CD1c-positive myeloid dendritic cell (primary cell): Measurements from ENCODE around the gene DHCR7.

Experiments used
- DNase-seq: peaks from one replicate; pipeline ENCODE4 v3.0.0-alpha.2; 2016; ENCODE audit errors: extremely low spot score

Gene DHCR7, protein sequence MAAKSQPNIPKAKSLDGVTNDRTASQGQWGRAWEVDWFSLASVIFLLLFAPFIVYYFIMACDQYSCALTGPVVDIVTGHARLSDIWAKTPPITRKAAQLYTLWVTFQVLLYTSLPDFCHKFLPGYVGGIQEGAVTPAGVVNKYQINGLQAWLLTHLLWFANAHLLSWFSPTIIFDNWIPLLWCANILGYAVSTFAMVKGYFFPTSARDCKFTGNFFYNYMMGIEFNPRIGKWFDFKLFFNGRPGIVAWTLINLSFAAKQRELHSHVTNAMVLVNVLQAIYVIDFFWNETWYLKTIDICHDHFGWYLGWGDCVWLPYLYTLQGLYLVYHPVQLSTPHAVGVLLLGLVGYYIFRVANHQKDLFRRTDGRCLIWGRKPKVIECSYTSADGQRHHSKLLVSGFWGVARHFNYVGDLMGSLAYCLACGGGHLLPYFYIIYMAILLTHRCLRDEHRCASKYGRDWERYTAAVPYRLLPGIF

DNA sequence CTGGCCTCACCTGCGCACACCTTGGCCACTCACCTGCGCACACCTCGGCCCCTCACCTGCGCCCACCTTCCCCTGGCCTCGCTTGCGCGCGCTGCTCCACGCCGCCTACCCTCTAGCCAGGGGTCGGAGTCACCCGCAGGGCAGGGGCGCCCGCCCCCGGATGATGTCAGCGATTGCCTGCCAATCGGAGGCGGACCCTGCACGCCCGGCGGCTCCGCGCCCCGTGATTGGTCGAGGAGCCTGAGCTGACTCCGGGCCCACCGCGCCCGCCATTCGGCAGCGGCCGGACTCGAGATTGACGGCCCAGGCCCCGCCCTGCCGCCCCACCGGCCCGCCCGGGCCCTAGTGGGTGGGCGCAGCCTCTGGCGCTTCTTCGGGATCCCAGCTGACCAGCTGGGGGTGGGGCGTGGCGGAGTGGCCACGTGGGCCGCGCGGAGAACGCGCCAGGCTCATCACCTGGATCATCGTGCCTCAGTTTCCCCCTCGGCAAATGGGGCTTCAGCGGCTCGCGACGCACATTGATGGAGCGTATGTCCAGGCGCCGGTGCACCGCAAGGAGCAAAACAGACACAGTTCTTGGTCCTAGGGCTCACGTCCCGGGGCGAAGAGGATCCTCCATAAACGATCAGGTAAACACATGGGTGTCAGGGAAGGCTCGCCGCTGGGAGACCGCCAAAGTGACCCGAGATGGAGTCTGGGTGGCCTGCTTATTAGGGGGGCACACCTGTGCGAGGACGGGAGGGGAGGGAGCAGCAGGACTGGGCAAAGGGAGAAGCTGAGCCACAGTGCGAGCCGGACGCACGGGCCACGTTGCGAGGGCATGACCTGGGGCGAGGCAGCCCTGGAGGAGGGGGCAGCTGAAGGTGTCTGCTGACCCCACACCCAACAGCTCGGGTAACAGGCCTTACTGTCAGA, at the start of gene DHCR7:
Gene DHCR7 (minus strand): TSS at position 137 of the 915 bp plus-strand sequence. CDS start 3,441 bp downstream, outside the sequence.
- peak; percentile 95 for DNase-seq

DNA sequence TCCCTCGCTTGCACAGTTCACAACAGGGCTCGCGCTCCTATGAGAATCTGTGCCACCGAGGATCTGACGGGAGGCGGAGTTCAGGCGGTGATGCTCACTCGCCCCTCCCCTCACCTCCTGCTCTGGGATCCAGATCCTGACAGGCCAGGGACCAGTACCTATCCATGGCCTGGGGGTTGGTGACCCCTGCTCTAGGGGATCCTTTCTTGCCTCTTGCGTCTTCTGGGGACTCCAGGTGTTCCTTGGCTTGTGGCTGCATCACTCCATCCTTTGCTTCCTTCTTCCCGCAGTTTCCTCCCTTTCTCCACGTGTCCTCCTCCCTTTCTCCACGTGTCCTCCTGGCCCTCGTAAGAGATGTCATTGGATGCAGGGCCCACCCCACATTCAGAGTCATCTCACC, 48.2 kb upstream of the DHCR7 start:
- no peak for DNase-seq

DNA sequence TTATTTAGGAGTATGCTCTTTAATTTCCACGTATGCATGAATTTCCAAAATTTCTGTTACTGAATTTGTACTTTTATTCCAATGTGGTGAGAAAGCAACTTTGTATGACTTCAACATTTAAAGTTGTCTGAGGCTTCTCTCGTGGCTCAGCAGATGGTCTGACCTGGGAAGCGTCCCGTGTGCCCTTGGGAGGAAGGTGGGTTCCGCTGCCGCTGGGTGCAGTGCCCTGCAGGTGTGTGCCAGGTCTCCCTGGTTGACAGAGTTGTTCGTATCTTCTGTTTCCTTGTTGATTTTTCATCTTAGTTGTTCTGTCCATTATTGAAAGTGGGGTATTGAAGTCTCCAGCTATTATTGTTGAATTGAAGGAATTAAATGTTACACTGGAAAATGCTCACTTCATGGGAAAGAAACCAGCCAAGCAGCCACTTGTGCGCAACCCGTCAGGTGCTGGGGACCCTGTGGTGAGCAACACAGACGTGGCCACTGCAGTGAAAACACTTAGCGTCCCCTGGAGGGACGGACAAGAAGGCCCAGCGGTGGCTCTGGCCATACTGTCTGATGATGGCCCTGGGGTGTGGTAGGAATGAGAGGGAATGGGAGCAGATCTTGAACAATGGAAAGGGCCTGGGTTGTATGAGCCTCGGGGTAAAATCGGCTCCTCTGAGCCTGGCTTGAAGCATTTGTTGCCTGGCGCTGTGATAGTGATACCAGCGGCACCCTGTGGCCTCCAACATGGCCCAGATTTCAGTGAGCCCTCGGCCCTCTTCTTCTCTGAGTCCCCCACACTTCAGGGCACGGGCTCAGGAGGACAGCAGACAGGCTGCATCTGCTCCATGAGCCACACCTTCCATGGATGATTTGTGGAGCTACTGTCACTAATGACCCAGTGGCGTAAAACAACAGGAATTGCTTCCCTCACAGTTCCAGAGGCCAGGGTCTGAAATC, 47.4 kb upstream of the DHCR7 start:
- DNase-seq, result no peak

DNA sequence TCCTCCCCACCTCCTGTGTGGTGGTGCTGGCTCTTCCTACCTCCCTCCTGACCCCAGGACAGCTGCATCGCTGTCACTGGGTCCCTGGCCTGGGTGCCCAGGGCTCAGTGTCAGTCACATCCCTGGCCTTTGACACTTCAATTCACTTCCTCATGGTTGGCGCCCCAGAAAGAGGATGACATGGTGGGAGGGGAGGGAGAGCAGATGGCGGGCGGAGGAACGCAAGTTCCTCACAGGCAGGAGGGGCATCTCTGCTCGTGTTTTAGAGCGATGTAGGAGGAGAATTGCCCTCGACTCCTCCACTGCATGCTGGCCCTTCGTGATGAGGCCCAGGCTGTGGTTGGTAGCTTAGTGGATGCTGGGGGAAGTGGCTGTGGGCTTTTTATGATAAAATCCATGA, 43.7 kb upstream of the DHCR7 start:
- no peak for DNase-seq

DNA sequence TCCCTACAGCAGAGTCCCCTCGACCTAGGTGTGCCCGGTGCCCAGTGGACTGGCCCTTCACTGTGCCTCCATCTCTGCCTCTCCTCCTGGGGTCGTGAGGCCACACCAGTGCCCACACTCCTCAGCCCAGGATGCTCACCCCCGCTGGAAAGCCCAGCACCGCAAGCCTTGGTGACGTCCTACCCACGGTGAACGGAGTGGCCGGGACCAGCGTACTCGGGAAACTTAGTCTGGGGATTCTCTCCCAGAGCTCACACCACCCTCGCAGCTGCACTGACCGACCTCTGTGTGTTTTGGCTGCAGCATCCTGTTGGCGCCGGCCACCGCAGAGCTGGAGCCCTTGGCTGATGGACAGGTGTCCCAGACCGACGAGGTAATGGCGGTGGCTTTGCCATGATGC, 43.3 kb upstream of the DHCR7 start:
- no peak for DNase-seq

DNA sequence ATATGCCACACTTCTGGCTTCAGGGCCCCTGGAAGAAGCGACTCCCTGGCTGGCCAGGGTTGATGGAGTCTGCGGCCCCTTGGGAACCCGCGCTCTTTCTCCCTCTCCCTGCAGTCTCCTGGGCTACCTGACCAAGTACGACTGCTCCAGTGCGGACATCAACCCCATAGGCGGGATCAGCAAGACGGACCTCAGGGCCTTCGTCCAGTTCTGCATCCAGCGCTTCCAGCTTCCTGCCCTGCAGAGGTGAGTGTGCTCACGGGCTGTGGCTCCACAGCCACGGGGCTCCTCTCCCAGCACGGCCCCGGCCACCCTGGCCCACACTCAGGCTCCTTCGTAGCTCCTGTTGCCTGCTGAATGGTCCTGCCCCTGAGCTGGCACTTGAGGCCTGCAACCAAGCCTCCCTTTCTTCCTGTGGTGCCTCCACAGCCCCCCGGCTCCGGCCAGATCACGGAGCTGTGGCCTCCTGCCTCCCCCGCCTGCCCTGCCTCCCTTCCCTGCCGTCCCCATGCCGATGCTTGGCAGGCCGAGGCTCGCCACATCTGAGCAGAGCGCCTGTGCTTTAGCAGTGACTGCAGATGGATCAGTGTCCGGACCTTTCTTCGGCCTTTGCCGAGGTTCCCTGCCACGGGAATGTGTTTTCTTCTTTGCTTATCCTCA, 42.7 kb upstream of the DHCR7 start:
- no peak for DNase-seq

DNA sequence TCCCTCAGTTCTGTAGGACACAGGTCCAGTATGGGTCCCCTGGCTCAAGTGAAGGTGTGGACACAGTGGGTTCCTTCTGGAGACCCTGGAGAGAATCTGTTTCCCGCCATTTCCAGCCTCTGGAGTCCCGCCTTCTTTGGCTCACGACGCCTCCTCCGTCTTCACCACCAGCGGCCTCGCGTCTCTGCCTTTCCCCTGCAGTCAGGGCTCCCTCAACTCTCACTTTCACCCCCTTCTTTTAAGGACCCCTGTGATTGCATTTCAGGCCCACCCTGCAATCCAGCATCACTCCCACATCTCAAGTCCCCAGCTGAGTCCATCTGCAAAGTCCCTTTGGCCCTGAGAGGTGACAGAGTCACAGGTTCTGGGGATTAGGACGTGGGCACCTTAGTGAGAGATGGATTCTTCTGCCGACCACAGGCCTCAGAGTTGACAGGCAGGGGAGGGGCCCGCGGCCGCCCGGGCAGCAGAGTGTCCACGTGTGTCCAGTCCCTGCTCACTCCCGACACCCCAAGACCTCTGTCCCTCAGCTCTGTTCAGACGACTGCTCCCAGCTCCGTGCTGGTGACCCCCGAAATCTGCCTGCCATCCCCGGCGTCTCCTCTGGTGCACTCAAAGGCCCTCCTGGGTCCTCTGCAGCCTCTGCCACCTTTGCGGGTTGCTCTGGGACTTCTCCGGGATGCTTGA, 42.0 kb upstream of the DHCR7 start:
- no peak for DNase-seq

DNA sequence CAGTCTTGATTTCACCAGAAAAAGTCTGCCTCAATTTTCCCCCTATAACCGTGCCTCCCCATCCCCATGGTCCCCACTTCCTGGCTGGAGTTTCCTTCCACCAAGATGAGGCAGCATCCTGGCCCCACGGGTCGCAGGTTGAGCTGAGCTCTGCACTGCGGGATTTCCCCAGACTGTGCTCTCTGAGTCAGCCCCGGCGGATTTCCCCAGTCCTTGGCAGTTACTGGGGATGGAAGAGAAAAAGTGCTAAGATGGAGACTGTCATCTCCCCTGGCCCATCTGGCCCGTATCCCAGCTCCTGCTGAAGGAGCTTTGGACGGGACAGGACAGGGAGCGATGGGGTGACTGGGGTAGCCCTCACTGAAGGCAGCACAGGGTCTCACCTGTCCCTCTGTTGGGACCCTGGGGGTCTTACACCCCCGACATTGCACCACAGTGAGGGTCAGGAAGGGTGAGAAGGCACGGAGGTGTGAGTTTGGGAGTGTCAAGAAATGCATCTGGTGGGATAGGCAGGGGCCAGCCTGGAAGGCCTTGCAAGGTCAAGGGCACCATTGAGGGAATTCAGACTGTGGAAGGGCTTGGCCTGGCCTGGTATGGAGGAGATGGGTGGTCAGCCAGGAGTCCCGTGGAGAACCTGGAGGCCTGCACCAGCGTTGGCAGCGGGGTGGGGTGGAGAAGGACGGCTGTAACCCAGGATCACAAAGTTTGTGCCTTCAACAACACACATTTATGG, 41.3 kb upstream of the DHCR7 start:
- DNase-seq, result no peak

DNA sequence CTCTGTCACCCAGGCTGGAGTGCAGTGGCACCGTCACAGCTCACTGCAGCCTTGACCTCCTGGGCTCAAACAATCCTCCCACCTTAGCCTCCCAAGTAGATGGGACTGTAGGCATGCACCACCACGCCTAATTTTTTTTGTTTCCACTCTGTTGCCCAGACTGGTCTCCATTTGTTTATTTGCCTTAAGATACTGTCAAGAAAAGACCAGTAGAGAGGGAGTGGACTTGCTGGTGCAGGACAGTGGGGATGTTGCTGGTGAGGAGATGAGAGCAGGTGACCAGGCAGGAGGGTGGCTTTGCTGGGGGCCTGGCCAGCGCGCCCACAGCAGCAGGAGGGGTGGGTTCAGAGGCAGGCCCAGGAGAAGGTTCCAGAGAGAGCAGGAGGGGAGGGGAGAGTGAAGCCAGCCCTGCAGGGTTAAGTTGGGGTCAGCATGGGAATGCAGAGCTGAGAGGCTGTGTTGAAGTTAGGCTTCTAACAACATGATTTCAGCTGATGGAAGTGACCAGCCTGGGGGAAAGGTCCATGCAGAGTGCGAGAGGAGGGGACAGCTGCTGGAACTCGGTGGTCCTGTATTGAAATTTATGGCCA, 40.6 kb upstream of the DHCR7 start:
- DNase-seq, result no peak

DNA sequence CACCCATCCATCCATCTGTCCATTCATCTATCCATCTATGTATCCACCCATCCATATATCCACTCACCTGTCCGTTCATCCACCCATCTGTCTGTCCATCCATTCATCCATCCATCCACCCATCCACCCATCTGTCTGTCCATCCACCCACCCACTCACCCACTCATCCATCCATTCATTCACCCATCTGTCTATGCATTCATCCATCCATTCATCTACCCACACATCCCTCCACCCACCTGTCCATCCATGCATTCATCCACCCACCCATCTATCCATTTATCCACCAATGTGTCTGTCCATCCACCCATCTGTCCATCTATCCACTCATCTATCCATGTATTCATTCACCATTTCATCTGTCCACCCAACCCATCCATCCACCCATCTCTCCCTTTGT, 38.1 kb upstream of the DHCR7 start:
- no peak for DNase-seq

DNA sequence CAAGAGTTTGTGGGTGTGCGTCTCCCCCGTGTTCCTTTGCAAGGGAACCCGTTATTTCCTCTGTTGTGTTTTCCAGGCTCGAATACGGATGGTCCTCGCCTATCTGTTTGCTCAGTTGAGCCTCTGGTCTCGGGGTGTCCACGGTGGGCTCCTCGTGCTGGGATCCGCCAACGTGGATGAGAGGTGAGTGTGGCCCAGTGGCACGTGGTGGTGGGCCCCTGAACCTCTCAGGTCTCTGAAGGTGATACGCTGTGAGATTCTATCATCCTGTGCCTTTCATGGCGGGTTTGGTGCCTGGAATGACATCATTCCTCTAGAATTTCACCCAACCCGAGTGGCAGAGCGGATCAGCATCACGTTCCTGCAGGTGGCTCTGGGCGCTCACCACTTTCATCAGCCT, 37.3 kb upstream of the DHCR7 start:
- DNase-seq, result no peak

DNA sequence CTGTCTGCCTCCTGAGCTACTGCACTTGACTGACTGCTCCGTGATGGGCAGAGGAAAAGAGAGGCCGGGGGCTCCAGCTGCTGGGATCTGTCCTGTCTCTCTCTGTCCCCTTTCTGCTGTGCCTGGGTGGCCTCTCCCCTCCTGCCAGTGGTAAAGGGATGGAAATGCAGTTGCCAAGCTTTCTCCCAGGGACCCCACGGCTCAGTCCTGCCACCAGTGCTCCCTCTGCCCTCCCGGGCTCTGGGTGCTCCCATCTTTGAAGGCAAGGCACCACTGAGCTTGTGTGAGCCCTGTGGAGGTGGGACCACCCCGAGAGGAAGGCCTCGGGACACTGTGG, 36.8 kb upstream of the DHCR7 start:
- DNase-seq, result no peak

DNA sequence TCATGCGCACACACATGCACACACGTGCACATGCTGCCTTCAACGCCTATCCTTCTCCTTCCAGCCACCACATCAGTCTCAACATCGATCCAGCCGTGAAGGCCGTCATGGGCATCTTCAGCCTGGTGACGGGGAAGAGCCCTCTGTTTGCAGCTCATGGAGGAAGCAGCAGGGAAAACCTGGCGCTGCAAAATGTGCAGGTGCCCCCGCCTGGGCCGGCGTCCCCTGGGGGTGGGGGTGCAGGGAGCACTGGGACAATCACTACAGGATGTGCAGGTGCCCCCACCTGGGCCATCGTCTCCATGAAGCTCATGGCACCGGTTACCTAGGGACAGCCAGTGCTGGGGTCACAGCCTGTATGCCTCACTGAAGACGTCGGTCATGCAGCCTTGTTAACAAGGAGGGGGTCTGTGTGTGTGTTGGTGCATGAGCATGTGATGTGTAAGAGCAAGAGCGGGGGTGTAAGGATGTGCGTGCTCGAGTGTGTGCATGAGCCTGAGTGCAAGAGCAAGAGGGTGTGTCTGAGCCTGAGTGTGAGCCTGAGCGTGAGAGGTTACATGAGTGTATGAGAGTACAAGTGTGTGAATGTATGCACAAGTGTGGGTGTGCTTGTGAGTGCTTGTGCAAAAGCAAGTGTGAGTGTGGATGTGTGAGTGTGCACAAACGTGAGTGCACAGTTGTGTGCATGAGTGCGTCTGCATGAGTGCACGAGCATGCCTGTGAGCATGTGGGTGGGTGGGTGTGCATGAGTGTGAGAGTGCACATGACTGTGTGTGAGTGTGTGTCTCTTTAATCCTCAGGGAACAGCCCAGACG, 36.3 kb upstream of the DHCR7 start:
- no peak for DNase-seq

DNA sequence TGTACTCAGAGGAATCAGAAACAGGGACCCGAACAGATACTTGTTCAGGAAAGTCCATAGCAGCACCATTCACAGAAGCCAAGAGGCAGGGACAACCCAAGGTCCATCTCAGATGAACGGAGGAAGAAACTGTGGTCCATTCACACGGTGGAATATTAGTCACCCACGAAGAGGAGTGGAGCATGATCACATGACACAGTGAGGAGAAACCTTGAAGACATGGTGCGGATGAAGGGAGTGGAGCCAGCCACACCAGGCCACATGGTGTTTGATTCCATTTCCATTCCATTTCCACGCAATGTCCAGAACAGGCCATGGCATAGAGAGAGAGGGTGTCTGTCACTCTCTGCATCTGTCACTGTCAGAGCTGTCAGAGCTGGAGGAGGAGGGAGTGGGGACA, 35.5 kb upstream of the DHCR7 start:
- no peak for DNase-seq

DNA sequence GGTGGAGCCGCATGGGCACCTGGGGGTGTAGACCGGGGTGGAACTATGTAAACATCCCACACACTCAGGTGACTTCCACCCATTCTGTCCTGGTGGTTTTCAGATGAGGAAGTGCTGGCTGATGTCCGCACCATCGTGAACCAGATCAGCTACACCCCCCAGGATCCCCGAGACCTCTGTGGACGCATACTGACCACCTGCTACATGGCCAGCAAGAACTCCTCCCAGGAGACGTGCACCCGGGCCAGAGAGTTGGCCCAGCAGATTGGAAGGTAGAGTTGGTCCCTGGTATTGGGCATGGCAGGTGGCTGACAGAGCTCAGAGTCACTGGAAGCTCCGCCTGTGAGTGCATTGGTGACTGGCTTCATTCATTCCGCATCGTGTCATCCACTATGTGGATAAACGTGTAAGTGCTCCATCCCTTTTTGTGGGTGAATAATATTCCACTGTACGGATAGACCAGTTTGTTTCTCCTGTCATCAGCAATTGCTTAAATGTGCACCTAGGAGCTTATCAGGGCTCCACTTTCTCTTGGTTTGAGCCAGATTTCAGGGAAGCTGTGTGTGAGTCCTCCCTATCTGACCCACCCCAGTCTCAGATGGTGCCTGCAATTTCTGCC, 34.7 kb upstream of the DHCR7 start:
- no peak for DNase-seq

DNA sequence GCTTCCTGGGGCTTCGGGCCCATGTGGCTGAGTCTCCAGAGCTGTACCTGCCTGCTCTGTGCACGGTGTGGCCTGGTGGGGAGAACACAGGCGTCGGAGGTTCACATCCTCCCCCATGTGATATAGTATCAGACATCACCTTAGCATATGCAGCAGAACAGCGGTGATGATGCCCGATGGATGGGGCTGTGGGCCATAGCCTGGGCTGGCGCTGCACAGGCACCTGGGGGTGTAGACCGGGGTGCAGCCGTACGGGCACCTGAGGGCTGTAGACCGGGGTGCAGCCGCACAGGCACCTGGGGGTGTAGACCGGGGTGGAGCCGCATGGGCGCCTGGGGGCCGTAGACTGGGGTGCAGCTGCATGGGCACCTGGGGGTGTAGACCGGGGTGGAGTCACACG, 34.0 kb upstream of the DHCR7 start:
- no peak for DNase-seq

DNA sequence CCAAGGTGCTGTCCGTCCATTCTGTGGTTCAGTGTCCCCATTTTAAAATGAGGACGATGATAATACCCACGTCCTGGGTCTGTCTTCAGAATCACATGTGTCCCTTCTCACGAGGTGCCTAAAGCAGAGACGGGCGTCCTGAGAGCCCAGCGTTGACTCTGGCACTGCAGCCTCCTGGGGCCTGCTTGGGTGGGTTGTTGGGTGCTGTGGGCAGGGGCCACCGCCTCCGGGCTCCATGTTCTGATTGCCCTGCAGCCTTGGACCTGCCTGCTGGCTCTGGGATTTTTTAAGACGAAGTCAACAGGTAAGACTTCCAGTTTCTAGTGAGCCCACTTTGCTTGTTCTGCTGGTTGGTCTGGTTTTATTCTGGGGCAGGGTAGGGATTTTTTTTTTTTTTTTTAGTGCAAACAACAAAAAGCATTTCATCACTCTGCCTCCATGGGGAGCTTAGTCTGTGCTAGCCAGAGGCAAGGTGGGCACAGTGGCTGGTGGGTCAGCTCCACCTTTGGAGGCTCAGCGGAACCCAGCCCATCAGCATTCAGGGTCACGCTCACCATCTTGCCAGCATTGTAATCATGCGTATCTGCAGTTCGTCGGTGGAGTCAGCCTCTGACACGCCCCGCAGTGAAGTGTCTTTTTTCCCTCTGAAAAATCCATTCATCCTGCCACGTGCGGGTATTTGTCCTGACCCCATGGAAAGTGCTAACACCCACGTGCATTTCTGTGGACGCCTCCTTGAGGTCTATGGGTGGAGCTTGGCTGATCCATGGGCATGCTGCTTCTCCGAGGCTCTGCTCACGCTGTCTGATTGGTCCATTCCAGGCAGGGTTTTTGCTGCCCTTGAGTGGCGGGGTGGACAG, 33.1 kb upstream of the DHCR7 start:
- no peak for DNase-seq
